Measurements from ENCODE around the gene LANCL1.

DNA sequence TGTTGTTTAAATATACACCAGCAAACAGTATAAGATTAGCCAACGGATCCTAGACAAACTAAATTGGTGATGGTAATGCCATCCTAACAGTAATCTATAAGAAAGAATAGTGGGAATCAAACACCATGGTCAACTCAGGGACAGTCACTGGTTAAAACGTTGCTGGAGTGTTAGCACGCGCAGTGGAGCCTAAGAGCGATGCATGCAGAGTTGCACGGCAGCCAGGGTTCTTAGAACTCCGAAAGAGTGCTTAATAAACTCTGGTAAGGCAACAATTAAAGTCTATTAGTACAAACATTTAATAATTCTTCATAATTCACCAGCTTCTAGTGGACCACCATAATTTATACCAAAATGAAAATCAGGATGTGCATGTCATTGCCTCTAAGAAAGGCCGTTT is 22.2 kb downstream of the LANCL1 start:
- TF ChIP-seq, protein P1, sequence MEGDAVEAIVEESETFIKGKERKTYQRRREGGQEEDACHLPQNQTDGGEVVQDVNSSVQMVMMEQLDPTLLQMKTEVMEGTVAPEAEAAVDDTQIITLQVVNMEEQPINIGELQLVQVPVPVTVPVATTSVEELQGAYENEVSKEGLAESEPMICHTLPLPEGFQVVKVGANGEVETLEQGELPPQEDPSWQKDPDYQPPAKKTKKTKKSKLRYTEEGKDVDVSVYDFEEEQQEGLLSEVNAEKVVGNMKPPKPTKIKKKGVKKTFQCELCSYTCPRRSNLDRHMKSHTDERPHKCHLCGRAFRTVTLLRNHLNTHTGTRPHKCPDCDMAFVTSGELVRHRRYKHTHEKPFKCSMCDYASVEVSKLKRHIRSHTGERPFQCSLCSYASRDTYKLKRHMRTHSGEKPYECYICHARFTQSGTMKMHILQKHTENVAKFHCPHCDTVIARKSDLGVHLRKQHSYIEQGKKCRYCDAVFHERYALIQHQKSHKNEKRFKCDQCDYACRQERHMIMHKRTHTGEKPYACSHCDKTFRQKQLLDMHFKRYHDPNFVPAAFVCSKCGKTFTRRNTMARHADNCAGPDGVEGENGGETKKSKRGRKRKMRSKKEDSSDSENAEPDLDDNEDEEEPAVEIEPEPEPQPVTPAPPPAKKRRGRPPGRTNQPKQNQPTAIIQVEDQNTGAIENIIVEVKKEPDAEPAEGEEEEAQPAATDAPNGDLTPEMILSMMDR (IDR thresholded peaks at IDR 0.05), result no peak
- no peak for TF ChIP-seq POLR2A (IDR thresholded peaks at IDR 0.05)
